DND-41 (cell line): ENCODE measurements around the gene SLC4A2.

Source experiments
- EZH2 ChIP-seq: IDR thresholded peaks from 3 replicates; pipeline ENCODE4 v1.6.1; 2012; ENCODE audit warnings: borderline replicate concordance, low read depth, mild to moderate bottlenecking, moderate library complexity, low read length, inconsistent platforms; ENCODE audit not compliant: severe bottlenecking
- TF ChIP-seq, protein P1 (sequence below): IDR thresholded peaks from 2 replicates; pipeline ENCODE4 v1.5.1; 2012; ENCODE audit warnings: borderline replicate concordance, low read length, moderate library complexity, mild to moderate bottlenecking; ENCODE audit not compliant: poor library complexity, severe bottlenecking; ENCODE audit errors: extremely low read depth

DNA sequence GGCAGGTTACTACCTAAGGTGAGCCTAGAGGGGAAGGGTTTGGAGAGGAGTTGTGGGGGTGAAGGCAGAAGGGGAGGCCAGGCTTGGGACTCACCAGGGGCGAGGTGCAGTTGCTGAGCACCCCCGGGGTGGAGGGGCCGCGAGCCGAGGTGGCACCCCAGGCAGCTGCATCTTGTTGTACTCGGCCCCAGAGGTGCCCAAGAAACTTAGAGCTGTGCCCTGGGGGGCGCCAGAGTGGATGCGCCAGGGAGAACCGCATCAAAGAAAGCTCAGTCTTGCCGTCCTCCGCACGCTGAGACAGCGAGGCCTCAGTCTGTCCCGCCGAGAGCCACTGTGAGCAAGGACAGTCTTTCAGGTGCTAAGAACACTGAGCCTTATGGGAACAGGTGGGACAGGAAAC lies 42.4 kb upstream of the SLC4A2 start:
- TF ChIP-seq EZH2 = no peak
- TF ChIP-seq, protein P1, sequence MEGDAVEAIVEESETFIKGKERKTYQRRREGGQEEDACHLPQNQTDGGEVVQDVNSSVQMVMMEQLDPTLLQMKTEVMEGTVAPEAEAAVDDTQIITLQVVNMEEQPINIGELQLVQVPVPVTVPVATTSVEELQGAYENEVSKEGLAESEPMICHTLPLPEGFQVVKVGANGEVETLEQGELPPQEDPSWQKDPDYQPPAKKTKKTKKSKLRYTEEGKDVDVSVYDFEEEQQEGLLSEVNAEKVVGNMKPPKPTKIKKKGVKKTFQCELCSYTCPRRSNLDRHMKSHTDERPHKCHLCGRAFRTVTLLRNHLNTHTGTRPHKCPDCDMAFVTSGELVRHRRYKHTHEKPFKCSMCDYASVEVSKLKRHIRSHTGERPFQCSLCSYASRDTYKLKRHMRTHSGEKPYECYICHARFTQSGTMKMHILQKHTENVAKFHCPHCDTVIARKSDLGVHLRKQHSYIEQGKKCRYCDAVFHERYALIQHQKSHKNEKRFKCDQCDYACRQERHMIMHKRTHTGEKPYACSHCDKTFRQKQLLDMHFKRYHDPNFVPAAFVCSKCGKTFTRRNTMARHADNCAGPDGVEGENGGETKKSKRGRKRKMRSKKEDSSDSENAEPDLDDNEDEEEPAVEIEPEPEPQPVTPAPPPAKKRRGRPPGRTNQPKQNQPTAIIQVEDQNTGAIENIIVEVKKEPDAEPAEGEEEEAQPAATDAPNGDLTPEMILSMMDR = no peak
